SK-N-SH (cell line): ENCODE measurements around the gene IL17B.

Experiments used
- MAX ChIP-seq: IDR thresholded peaks from 2 replicates; pipeline ENCODE4 v1.4.0; 2012; ENCODE audit warnings: low read depth
- TF ChIP-seq, protein P1 (sequence below): IDR thresholded peaks from 2 replicates; pipeline ENCODE4 v1.6.1; 2012; ENCODE audit warnings: mild to moderate bottlenecking, low read depth, low read length, moderate library complexity
- TF ChIP-seq, protein P2 (sequence below): fragments of 150-350 bp; IDR thresholded peaks from 2 replicates; pipeline ENCODE4 v1.6.1; 2016; ENCODE audit warnings: mild to moderate bottlenecking, low read depth, low read length

DNA sequence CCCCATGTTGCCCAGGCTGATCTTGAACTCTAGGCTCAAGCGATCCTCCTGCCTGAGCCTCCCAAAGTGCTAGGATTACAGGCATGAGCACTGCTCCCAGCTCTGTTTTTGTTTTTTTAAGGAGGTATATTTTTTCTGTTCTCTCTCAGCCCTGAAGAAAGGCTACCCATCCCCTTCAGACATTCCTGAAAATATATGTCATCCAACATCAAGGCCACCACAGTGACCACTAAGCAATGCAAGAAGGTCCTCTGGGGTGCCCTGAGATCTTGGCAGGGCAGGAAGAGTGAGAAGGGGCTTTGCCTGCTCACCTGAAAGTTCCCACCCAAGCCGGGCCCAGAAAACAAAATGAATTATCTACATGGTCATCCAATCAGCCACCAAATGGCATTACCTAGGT lies 47.8 kb upstream of the IL17B start:
- no peak for TF ChIP-seq MAX
- TF ChIP-seq, protein P1, sequence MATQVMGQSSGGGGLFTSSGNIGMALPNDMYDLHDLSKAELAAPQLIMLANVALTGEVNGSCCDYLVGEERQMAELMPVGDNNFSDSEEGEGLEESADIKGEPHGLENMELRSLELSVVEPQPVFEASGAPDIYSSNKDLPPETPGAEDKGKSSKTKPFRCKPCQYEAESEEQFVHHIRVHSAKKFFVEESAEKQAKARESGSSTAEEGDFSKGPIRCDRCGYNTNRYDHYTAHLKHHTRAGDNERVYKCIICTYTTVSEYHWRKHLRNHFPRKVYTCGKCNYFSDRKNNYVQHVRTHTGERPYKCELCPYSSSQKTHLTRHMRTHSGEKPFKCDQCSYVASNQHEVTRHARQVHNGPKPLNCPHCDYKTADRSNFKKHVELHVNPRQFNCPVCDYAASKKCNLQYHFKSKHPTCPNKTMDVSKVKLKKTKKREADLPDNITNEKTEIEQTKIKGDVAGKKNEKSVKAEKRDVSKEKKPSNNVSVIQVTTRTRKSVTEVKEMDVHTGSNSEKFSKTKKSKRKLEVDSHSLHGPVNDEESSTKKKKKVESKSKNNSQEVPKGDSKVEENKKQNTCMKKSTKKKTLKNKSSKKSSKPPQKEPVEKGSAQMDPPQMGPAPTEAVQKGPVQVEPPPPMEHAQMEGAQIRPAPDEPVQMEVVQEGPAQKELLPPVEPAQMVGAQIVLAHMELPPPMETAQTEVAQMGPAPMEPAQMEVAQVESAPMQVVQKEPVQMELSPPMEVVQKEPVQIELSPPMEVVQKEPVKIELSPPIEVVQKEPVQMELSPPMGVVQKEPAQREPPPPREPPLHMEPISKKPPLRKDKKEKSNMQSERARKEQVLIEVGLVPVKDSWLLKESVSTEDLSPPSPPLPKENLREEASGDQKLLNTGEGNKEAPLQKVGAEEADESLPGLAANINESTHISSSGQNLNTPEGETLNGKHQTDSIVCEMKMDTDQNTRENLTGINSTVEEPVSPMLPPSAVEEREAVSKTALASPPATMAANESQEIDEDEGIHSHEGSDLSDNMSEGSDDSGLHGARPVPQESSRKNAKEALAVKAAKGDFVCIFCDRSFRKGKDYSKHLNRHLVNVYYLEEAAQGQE: no peak
- TF ChIP-seq, protein P2, sequence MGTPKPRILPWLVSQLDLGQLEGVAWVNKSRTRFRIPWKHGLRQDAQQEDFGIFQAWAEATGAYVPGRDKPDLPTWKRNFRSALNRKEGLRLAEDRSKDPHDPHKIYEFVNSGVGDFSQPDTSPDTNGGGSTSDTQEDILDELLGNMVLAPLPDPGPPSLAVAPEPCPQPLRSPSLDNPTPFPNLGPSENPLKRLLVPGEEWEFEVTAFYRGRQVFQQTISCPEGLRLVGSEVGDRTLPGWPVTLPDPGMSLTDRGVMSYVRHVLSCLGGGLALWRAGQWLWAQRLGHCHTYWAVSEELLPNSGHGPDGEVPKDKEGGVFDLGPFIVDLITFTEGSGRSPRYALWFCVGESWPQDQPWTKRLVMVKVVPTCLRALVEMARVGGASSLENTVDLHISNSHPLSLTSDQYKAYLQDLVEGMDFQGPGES: no peak
